ENCODE data around the gene WAPL. TPM values are rescaled to one million over a fixed set of nuclear protein-coding genes. Genes with fewer than 3 reads are reported as not detected.
"Not testable (repeated sequence)": the region's sequence is repeated elsewhere in the genome, so short reads cannot be mapped to it uniquely, and the experiment has no call there.

The WAPL gene
- polyA plus RNA-seq: 36.8 TPM
- long read RNA-seq, donor 1: 0 reads
- long read RNA-seq, donor 2, partial matches to known transcripts: 0 of 1 reads
- long read RNA-seq, donor 2, other reads (novel, unspliced or antisense): 0 of 1 reads
- long read RNA-seq, donor 3: 0 reads
- long read RNA-seq, donor 4: 0 reads
- long read RNA-seq, donor 5, full-length matches to known transcripts: 3 of 3 reads
- long read RNA-seq, donor 5, partial matches to known transcripts: 0 of 3 reads
- long read RNA-seq, donor 5, other reads (novel, unspliced or antisense): 0 of 3 reads
- long read RNA-seq, donor 6, partial matches to known transcripts: 6 of 7 reads
- long read RNA-seq, donor 6, other reads (novel, unspliced or antisense): 0 of 7 reads
- long read RNA-seq, donor 7: 0 reads
- long read RNA-seq, donor 8, full-length matches to known transcripts: 1 of 8 reads
- long read RNA-seq, donor 8, partial matches to known transcripts: 7 of 8 reads
- long read RNA-seq, donor 8, other reads (novel, unspliced or antisense): 0 of 8 reads
- long read RNA-seq, donor 9: 0 reads
- long read RNA-seq, donor 10, partial matches to known transcripts: 46 of 47 reads
- long read RNA-seq, donor 10, other reads (novel, unspliced or antisense): 0 of 47 reads
- long read RNA-seq, donor 11: 0 reads

- Histone ChIP-seq H3K4me3 (ENCODE audit: low read length) (peak within 1 kb of the TSS; percentile 88), H3K36me3 (ENCODE audit: control insufficient read depth, insufficient read depth, low read length) (peaks cover 9% of the 10 kb centered on the region), H3K9me3 (ENCODE audit: control insufficient read depth, low read depth, low read length) (no peaks in the 10 kb centered on the region), H3K4me1 (ENCODE audit: control insufficient read depth, insufficient read depth, low read length) (peaks cover 17% of the 10 kb centered on the region), H3K27me3 (ENCODE audit: control insufficient read depth, insufficient read depth, low read length) (no peaks in the 10 kb centered on the region), H3K27ac (ENCODE audit: low read length) (peak within 1 kb of the TSS; percentile 92)
- WGBS (ENCODE audit: insufficient coverage, low lambda C conversion rate): no CpG with 5 or more reads among the region's 87 CpGs
- DNase-seq: peak; percentile 96 to 98
Measured at GRCh38 chr10:86521678-86522509, at the start of gene WAPL. Gene WAPL, minus strand, starts transcription at chr10:86521792. Its CDS starts 3,723 bp downstream, at chr10:86518069.

- DNase-seq: no peak
- no peaks in the 10 kb centered on the region for H3K9me3 ChIP-seq (ENCODE audit: control insufficient read depth, low read depth, low read length)
Measured at GRCh38 chr10:86569335-86569734, 47.7 kb upstream of the WAPL start.

GRCh38 chr10:86566518-86566917 is 44.9 kb upstream of the WAPL start:
- not testable (repeated sequence) for H3K9me3 ChIP-seq (ENCODE audit: control insufficient read depth, low read depth, low read length); H3K27me3 ChIP-seq (ENCODE audit: control insufficient read depth, insufficient read depth, low read length); H3K4me1 ChIP-seq (ENCODE audit: control insufficient read depth, insufficient read depth, low read length); H3K4me3 ChIP-seq (ENCODE audit: low read length); H3K36me3 ChIP-seq (ENCODE audit: control insufficient read depth, insufficient read depth, low read length)
- WGBS (ENCODE audit: insufficient coverage, low lambda C conversion rate): no CpG with 5 or more reads among the region's 2 CpGs
- peak overlapping the region; percentile 8 for H3K27ac ChIP-seq (ENCODE audit: low read length)
- DNase-seq: peak; percentile 58 to 75

More at GRCh38 chr10:86569335-86569734, 47.7 kb upstream of the WAPL start:
- H3K27ac ChIP-seq (ENCODE audit: low read length): no peak overlapping the region
- no peaks in the 10 kb centered on the region for H3K36me3 ChIP-seq (ENCODE audit: control insufficient read depth, insufficient read depth, low read length)
- H3K4me1 ChIP-seq (ENCODE audit: control insufficient read depth, insufficient read depth, low read length): peaks cover 4% of the 10 kb centered on the region
- H3K27me3 ChIP-seq (ENCODE audit: control insufficient read depth, insufficient read depth, low read length): no peaks in the 10 kb centered on the region
- no peak overlapping the region for H3K4me3 ChIP-seq (ENCODE audit: low read length)

GRCh38 chr10:86563338-86563737 is 41.7 kb upstream of the WAPL start:
- H3K4me1 ChIP-seq (ENCODE audit: control insufficient read depth, insufficient read depth, low read length); H3K36me3 ChIP-seq (ENCODE audit: control insufficient read depth, insufficient read depth, low read length); H3K4me3 ChIP-seq (ENCODE audit: low read length); H3K27me3 ChIP-seq (ENCODE audit: control insufficient read depth, insufficient read depth, low read length); H3K27ac ChIP-seq (ENCODE audit: low read length); H3K9me3 ChIP-seq (ENCODE audit: control insufficient read depth, low read depth, low read length); DNase-seq: not testable (repeated sequence)
- 25% methylated on average over 1 of the region's 6 CpGs for whole genome bisulfite sequencing (ENCODE audit: insufficient coverage, low lambda C conversion rate)

GRCh38 chr10:86558695-86559094 is 37.1 kb upstream of the WAPL start:
- H3K27ac ChIP-seq (ENCODE audit: low read length); H3K9me3 ChIP-seq (ENCODE audit: control insufficient read depth, low read depth, low read length); H3K27me3 ChIP-seq (ENCODE audit: control insufficient read depth, insufficient read depth, low read length); DNase-seq; H3K36me3 ChIP-seq (ENCODE audit: control insufficient read depth, insufficient read depth, low read length); H3K4me3 ChIP-seq (ENCODE audit: low read length); H3K4me1 ChIP-seq (ENCODE audit: control insufficient read depth, insufficient read depth, low read length): not testable (repeated sequence)
- no CpG with 5 or more reads among the region's 3 CpGs for WGBS (ENCODE audit: insufficient coverage, low lambda C conversion rate)

- peaks cover 3% of the 10 kb centered on the region for H3K4me1 ChIP-seq (ENCODE audit: control insufficient read depth, insufficient read depth, low read length)
- peak in 1 of 2 donors; percentile 39 for DNase-seq
- H3K4me3 ChIP-seq (ENCODE audit: low read length): no peak overlapping the region
- no peak overlapping the region for H3K27ac ChIP-seq (ENCODE audit: low read length)
- H3K36me3 ChIP-seq (ENCODE audit: control insufficient read depth, insufficient read depth, low read length): no peaks in the 10 kb centered on the region
- no peaks in the 10 kb centered on the region for H3K27me3 ChIP-seq (ENCODE audit: control insufficient read depth, insufficient read depth, low read length)
- WGBS (ENCODE audit: insufficient coverage, low lambda C conversion rate): 91% methylated on average over 4 of the region's 15 CpGs
- no peaks in the 10 kb centered on the region for H3K9me3 ChIP-seq (ENCODE audit: control insufficient read depth, low read depth, low read length)
Measured at GRCh38 chr10:86556933-86557649, 35.5 kb upstream of the WAPL start.

GRCh38 chr10:86556532-86556931 is 34.9 kb upstream of the WAPL start:
- DNase-seq: no peak
- no CpG with 5 or more reads among the region's 3 CpGs for WGBS (ENCODE audit: insufficient coverage, low lambda C conversion rate)
- H3K36me3 ChIP-seq (ENCODE audit: control insufficient read depth, insufficient read depth, low read length): no peaks in the 10 kb centered on the region
- H3K4me3 ChIP-seq (ENCODE audit: low read length): no peak overlapping the region
- no peaks in the 10 kb centered on the region for H3K27me3 ChIP-seq (ENCODE audit: control insufficient read depth, insufficient read depth, low read length)
- H3K4me1 ChIP-seq (ENCODE audit: control insufficient read depth, insufficient read depth, low read length): peaks cover 3% of the 10 kb centered on the region
- H3K27ac ChIP-seq (ENCODE audit: low read length): no peak overlapping the region
- H3K9me3 ChIP-seq (ENCODE audit: control insufficient read depth, low read depth, low read length): no peaks in the 10 kb centered on the region

- Histone ChIP-seq H3K9me3 (ENCODE audit: control insufficient read depth, low read depth, low read length) (no peaks in the 10 kb centered on the region), H3K4me3 (ENCODE audit: low read length) (no peak overlapping the region), H3K4me1 (ENCODE audit: control insufficient read depth, insufficient read depth, low read length) (no peaks in the 10 kb centered on the region), H3K36me3 (ENCODE audit: control insufficient read depth, insufficient read depth, low read length) (no peaks in the 10 kb centered on the region), H3K27ac (ENCODE audit: low read length) (no peak overlapping the region), H3K27me3 (ENCODE audit: control insufficient read depth, insufficient read depth, low read length) (no peaks in the 10 kb centered on the region)
- no CpG with 5 or more reads among the region's 4 CpGs for WGBS (ENCODE audit: insufficient coverage, low lambda C conversion rate)
- no peak for DNase-seq
Measured at GRCh38 chr10:86553639-86554038, 32.0 kb upstream of the WAPL start.

GRCh38 chr10:86553213-86553612 is 31.6 kb upstream of the WAPL start:
- WGBS (ENCODE audit: insufficient coverage, low lambda C conversion rate): no CpG with 5 or more reads among the region's 5 CpGs
- H3K4me3 ChIP-seq (ENCODE audit: low read length): no peak overlapping the region
- H3K36me3 ChIP-seq (ENCODE audit: control insufficient read depth, insufficient read depth, low read length): no peaks in the 10 kb centered on the region
- H3K27ac ChIP-seq (ENCODE audit: low read length): no peak overlapping the region
- no peaks in the 10 kb centered on the region for H3K27me3 ChIP-seq (ENCODE audit: control insufficient read depth, insufficient read depth, low read length)
- no peaks in the 10 kb centered on the region for H3K4me1 ChIP-seq (ENCODE audit: control insufficient read depth, insufficient read depth, low read length)
- no peak for DNase-seq
- H3K9me3 ChIP-seq (ENCODE audit: control insufficient read depth, low read depth, low read length): no peaks in the 10 kb centered on the region

- WGBS (ENCODE audit: insufficient coverage, low lambda C conversion rate): no CpG with 5 or more reads among the region's 2 CpGs
- no peaks in the 10 kb centered on the region for H3K27me3 ChIP-seq (ENCODE audit: control insufficient read depth, insufficient read depth, low read length)
- no peaks in the 10 kb centered on the region for H3K36me3 ChIP-seq (ENCODE audit: control insufficient read depth, insufficient read depth, low read length)
- no peaks in the 10 kb centered on the region for H3K4me1 ChIP-seq (ENCODE audit: control insufficient read depth, insufficient read depth, low read length)
- H3K9me3 ChIP-seq (ENCODE audit: control insufficient read depth, low read depth, low read length): no peaks in the 10 kb centered on the region
- H3K4me3 ChIP-seq (ENCODE audit: low read length): no peak overlapping the region
- no peak for DNase-seq
- no peak overlapping the region for H3K27ac ChIP-seq (ENCODE audit: low read length)
Measured at GRCh38 chr10:86547296-86547695, 25.7 kb upstream of the WAPL start.

All from large intestine (tissue), 12 donors.